ENCODE measurements around the gene TTC21A.
"Not testable (repeated sequence)": the region's sequence is repeated elsewhere in the genome, so short reads cannot be mapped to it uniquely, and the experiment has no call there.

Gene TTC21A

GRCh38 chr3:39107388-39108199 is at the start of gene TTC21A, which contains the start of gene GORASP1:
Gene TTC21A, plus strand, starts transcription at chr3:39107680. Its CDS starts 158 bp downstream, at chr3:39107838.
Gene GORASP1, minus strand, starts transcription at chr3:39107627. Its CDS starts 86 bp downstream, at chr3:39107541.
- Mint-ChIP-seq H3K4me1 (peaks cover 55% of the 10 kb centered on the region), H3K27ac (peak within 1 kb of the TSS; percentile 89 to 92), H3K4me3 (peak within 1 kb of the TSS; percentile 89 to 92), H3K27me3 (peaks cover 15% of the 10 kb centered on the region), H3K9me3 (no peaks in the 10 kb centered on the region)
- ATAC-seq (peak; percentile 51), DNase-seq (peak; percentile 53 to 54)

GRCh38 chr3:39061228-39061627 is 46.3 kb upstream of the TTC21A start:
- not testable (repeated sequence) for H3K27me3 Mint-ChIP-seq, H3K27ac Mint-ChIP-seq, H3K4me3 Mint-ChIP-seq, DNase-seq, H3K9me3 Mint-ChIP-seq, ATAC-seq
- H3K4me1 Mint-ChIP-seq = peaks cover 49% of the 10 kb centered on the region

GRCh38 chr3:39062180-39062579 is 45.3 kb upstream of the TTC21A start:
- peaks cover 40% of the 10 kb centered on the region for H3K4me1 Mint-ChIP-seq
- no peaks in the 10 kb centered on the region for H3K9me3 Mint-ChIP-seq
- no peak for ATAC-seq
- no peaks in the 10 kb centered on the region for H3K27me3 Mint-ChIP-seq
- H3K4me3 Mint-ChIP-seq = no peak overlapping the region
- no peak overlapping the region for H3K27ac Mint-ChIP-seq
- no peak for DNase-seq

- Mint-ChIP-seq H3K4me1 (peaks cover 35% of the 10 kb centered on the region), H3K9me3 (no peaks in the 10 kb centered on the region), H3K4me3 (no peak overlapping the region), H3K27me3 (no peaks in the 10 kb centered on the region), H3K27ac (no peak overlapping the region)
- no peak for DNase-seq
- no peak for ATAC-seq
Observed at GRCh38 chr3:39063143-39063542, 44.3 kb upstream of the TTC21A start.

- H3K27ac Mint-ChIP-seq = no peak overlapping the region
- H3K4me1 Mint-ChIP-seq = peaks cover 23% of the 10 kb centered on the region
- DNase-seq = no peak
- H3K27me3 Mint-ChIP-seq = no peaks in the 10 kb centered on the region
- H3K9me3 Mint-ChIP-seq = no peaks in the 10 kb centered on the region
- no peak overlapping the region for H3K4me3 Mint-ChIP-seq
- no peak for ATAC-seq
Observed at GRCh38 chr3:39064646-39065045, 42.8 kb upstream of the TTC21A start.

- no peak overlapping the region for H3K4me3 Mint-ChIP-seq
- H3K27me3 Mint-ChIP-seq = no peaks in the 10 kb centered on the region
- H3K27ac Mint-ChIP-seq = no peak overlapping the region
- peaks cover 23% of the 10 kb centered on the region for H3K4me1 Mint-ChIP-seq
- no peaks in the 10 kb centered on the region for H3K9me3 Mint-ChIP-seq
- peak; percentile 85 for ATAC-seq
- no peak for DNase-seq
Observed at GRCh38 chr3:39065197-39065596, 42.3 kb upstream of the TTC21A start.

GRCh38 chr3:39067286-39067685 is 40.2 kb upstream of the TTC21A start:
- DNase-seq (no peak), ATAC-seq (no peak)
- no peaks in the 10 kb centered on the region for H3K27me3 Mint-ChIP-seq
- H3K27ac Mint-ChIP-seq = no peak overlapping the region
- H3K4me3 Mint-ChIP-seq = no peak overlapping the region
- H3K9me3 Mint-ChIP-seq = no peaks in the 10 kb centered on the region
- H3K4me1 Mint-ChIP-seq = peaks cover 13% of the 10 kb centered on the region

- no peak overlapping the region for H3K27ac Mint-ChIP-seq
- H3K4me1 Mint-ChIP-seq = peaks cover 9% of the 10 kb centered on the region
- DNase-seq (no peak), ATAC-seq (no peak)
- no peaks in the 10 kb centered on the region for H3K27me3 Mint-ChIP-seq
- no peak overlapping the region for H3K4me3 Mint-ChIP-seq
- H3K9me3 Mint-ChIP-seq = no peaks in the 10 kb centered on the region
Observed at GRCh38 chr3:39068556-39068955, 38.9 kb upstream of the TTC21A start.

GRCh38 chr3:39075910-39076309 is 31.6 kb upstream of the TTC21A start:
- Mint-ChIP-seq H3K4me1 (peaks cover 14% of the 10 kb centered on the region), H3K27me3 (no peaks in the 10 kb centered on the region), H3K4me3 (no peak overlapping the region), H3K9me3 (no peaks in the 10 kb centered on the region), H3K27ac (no peak overlapping the region)
- DNase-seq = no peak
- ATAC-seq = no peak

- H3K4me1 Mint-ChIP-seq = peaks cover 30% of the 10 kb centered on the region
- H3K27ac Mint-ChIP-seq = no peak overlapping the region
- H3K27me3 Mint-ChIP-seq = no peaks in the 10 kb centered on the region
- H3K9me3 Mint-ChIP-seq = no peaks in the 10 kb centered on the region
- H3K4me3 Mint-ChIP-seq = no peak overlapping the region
- no peak for ATAC-seq
- no peak for DNase-seq
Observed at GRCh38 chr3:39079530-39079929, 27.9 kb upstream of the TTC21A start.

- H3K27ac Mint-ChIP-seq = no peak overlapping the region
Observed at GRCh38 chr3:39080026-39080425, 27.5 kb upstream of the TTC21A start.

GRCh38 chr3:39082666-39083313 is 24.7 kb upstream of the TTC21A start:
- ATAC-seq = peak; percentile 70

More at GRCh38 chr3:39080026-39080425, 27.5 kb upstream of the TTC21A start:
- Mint-ChIP-seq H3K4me1 (peaks cover 30% of the 10 kb centered on the region), H3K4me3 (no peak overlapping the region), H3K27me3 (no peaks in the 10 kb centered on the region), H3K9me3 (no peaks in the 10 kb centered on the region)
- ATAC-seq (no peak), DNase-seq (no peak)

GRCh38 chr3:39086144-39086543 is 21.3 kb upstream of the TTC21A start:
- Mint-ChIP-seq H3K9me3 (no peaks in the 10 kb centered on the region), H3K27ac (no peak overlapping the region), H3K27me3 (no peaks in the 10 kb centered on the region), H3K4me3 (no peak overlapping the region), H3K4me1 (peaks cover 32% of the 10 kb centered on the region)
- ATAC-seq (no peak), DNase-seq (no peak)

More at GRCh38 chr3:39082666-39083313, 24.7 kb upstream of the TTC21A start:
- H3K9me3 Mint-ChIP-seq = no peaks in the 10 kb centered on the region
- no peak for DNase-seq
- H3K27me3 Mint-ChIP-seq = no peaks in the 10 kb centered on the region
- peak overlapping the region; percentile 0 to 1 for H3K27ac Mint-ChIP-seq
- H3K4me3 Mint-ChIP-seq = no peak overlapping the region
- H3K4me1 Mint-ChIP-seq = peaks cover 16% of the 10 kb centered on the region

GRCh38 chr3:39088456-39088855 is 19.0 kb upstream of the TTC21A start:
- Mint-ChIP-seq H3K9me3 (no peaks in the 10 kb centered on the region), H3K27ac (no peak overlapping the region), H3K4me1 (peaks cover 16% of the 10 kb centered on the region), H3K4me3 (no peak overlapping the region), H3K27me3 (no peaks in the 10 kb centered on the region)
- no peak for DNase-seq
- peak; percentile 38 for ATAC-seq

GRCh38 chr3:39088889-39089288 is 18.6 kb upstream of the TTC21A start:
- Mint-ChIP-seq H3K27me3 (no peaks in the 10 kb centered on the region), H3K4me3 (no peak overlapping the region), H3K9me3 (no peaks in the 10 kb centered on the region), H3K4me1 (peaks cover 16% of the 10 kb centered on the region), H3K27ac (no peak overlapping the region)
- ATAC-seq = no peak
- no peak for DNase-seq

GRCh38 chr3:39090922-39091321 is 16.6 kb upstream of the TTC21A start:
- Mint-ChIP-seq H3K9me3 (no peaks in the 10 kb centered on the region), H3K27ac (peak overlapping the region in 1 of 2 donors; percentile 62), H3K4me1 (peaks cover 16% of the 10 kb centered on the region)

More at GRCh38 chr3:39090922-39091321, 16.6 kb upstream of the TTC21A start:
- DNase-seq (no peak), ATAC-seq (peak; percentile 92)
- Mint-ChIP-seq H3K4me3 (no peak overlapping the region), H3K27me3 (no peaks in the 10 kb centered on the region)

All from stimulated activated naive CD8-positive, alpha-beta T cell treated with anti-CD3 and anti-CD28 coated beads, Interleukin-15, amount 100 ng/mL, for 72 hours (primary cell).